Endothelial cell of hepatic sinusoid (primary cell): ENCODE results near the gene NEDD4.
"Not testable (repeated sequence)": the region's sequence is repeated elsewhere in the genome, so short reads cannot be mapped to it uniquely, and the experiment has no call there.

Source experiments
- in situ Hi-C: cut with HindIII; loops from 2 replicates; pipeline ENCODE4 v1.10.0; 2017; ENCODE audit warnings: low sequenced_read_pairs

The NEDD4 gene

GRCh38 chr15:55959744-55960447, 33.5 kb downstream of the NEDD4 start:
- in situ Hi-C loops, result no loop called here

- in situ Hi-C loops, result no loop called here
Measured at GRCh38 chr15:55958349-55958748, 35.1 kb downstream of the NEDD4 start.

GRCh38 chr15:55954862-55955605, 38.4 kb downstream of the NEDD4 start:
- in situ Hi-C loops, result no loop called here

- in situ Hi-C loops, result not testable (repeated sequence)
Measured at GRCh38 chr15:55952501-55953274, 40.7 kb downstream of the NEDD4 start.

- in situ Hi-C loops, result not testable (repeated sequence)
Measured at GRCh38 chr15:55944606-55945005, 48.8 kb downstream of the NEDD4 start.

- in situ Hi-C loops, result no loop called here
Measured at GRCh38 chr15:55942332-55942731, 51.1 kb downstream of the NEDD4 start.

GRCh38 chr15:55937040-55937439, 56.4 kb downstream of the NEDD4 start:
- in situ Hi-C loops, result no loop called here

- in situ Hi-C loops, result no loop called here
Measured at GRCh38 chr15:55928955-55929354, 64.5 kb downstream of the NEDD4 start.

GRCh38 chr15:55921744-55922143, 71.7 kb downstream of the NEDD4 start:
- in situ Hi-C loops, result no loop called here

- in situ Hi-C loops, result loop anchor here (5.0 kb wide), 1 partner anchor 69 kb away; no protein-coding TSS in a partner anchor
Measured at GRCh38 chr15:55917881-55918296, 75.5 kb downstream of the NEDD4 start.

- in situ Hi-C loops, result loop anchor here (5.0 kb wide), 1 partner anchor 70 kb away; no protein-coding TSS in a partner anchor
Measured at GRCh38 chr15:55916666-55917409, 76.6 kb downstream of the NEDD4 start.

GRCh38 chr15:55915876-55916567, 77.4 kb downstream of the NEDD4 start:
- in situ Hi-C loops, result loop anchor here (5.0 kb wide), 1 partner anchor 71 kb away; no protein-coding TSS in a partner anchor

- in situ Hi-C loops, result loop anchor here (5.0 kb wide), 1 partner anchor 72 kb away; no protein-coding TSS in a partner anchor
Measured at GRCh38 chr15:55915221-55915620, 78.2 kb downstream of the NEDD4 start.

GRCh38 chr15:55914446-55914845, 79.0 kb downstream of the NEDD4 start:
- in situ Hi-C loops, result no loop called here

- in situ Hi-C loops, result no loop called here
Measured at GRCh38 chr15:55912982-55913381, 80.4 kb downstream of the NEDD4 start.

GRCh38 chr15:55909036-55909811, 84.2 kb downstream of the NEDD4 start:
- in situ Hi-C loops, result no loop called here

GRCh38 chr15:55907797-55908196, 85.6 kb downstream of the NEDD4 start:
- in situ Hi-C loops, result no loop called here

- in situ Hi-C loops, result no loop called here
Measured at GRCh38 chr15:55902981-55903380, 90.4 kb downstream of the NEDD4 start.

- in situ Hi-C loops, result no loop called here
Measured at GRCh38 chr15:55900019-55900418, 93.4 kb downstream of the NEDD4 start.
